OCI-LY3 (cell line): ENCODE measurements around the gene FAM131A.

Experiments used
- H2AFZ ChIP-seq: fragments of 200-600, 300-600 bp; shearing (Covaris generic); 2 replicates; pipeline ENCODE4 v1.6.0; 2014; ENCODE audit warnings: antibody characterized with exemption, low read depth, low read length
- H3K27ac ChIP-seq: fragments of 200-600, 300-600 bp; sonication (generic); 2 replicates; pipeline ENCODE4 v1.5.1; 2014; ENCODE audit warnings: mild to moderate bottlenecking, low read length, moderate library complexity, mixed read lengths
- H3K27me3 ChIP-seq: fragments of 200-600, 300-600 bp; sonication (generic); 2 replicates; pipeline ENCODE4 v1.6.1; 2014; ENCODE audit warnings: low read depth, low read length, mixed read lengths
- H3K36me3 ChIP-seq: fragments of 200-600, 300-600 bp; sonication (generic); replicated peaks from 2 replicates; pipeline ENCODE3; 2014; ENCODE audit warnings: low read depth, low read length, mixed read lengths
- H3K4me1 ChIP-seq: fragments of 300-600, 200-600 bp; sonication (generic); 2 replicates; pipeline ENCODE4 v1.6.1; 2014; ENCODE audit warnings: low read length, mixed read lengths
- H3K4me2 ChIP-seq: fragments of 200-600, 300-600 bp; sonication (generic); 2 replicates; pipeline ENCODE4 v1.6.1; 2014; ENCODE audit warnings: low read length, mixed read lengths
- H3K4me3 ChIP-seq: fragments of 300-600, 200-600 bp; sonication (generic); 2 replicates; pipeline ENCODE4 v1.5.1; 2014; ENCODE audit warnings: antibody characterized with exemption, mild to moderate bottlenecking, low read length, moderate library complexity
- H3K79me2 ChIP-seq: fragments of 300-600, 200-600 bp; shearing (Covaris generic); 2 replicates; pipeline ENCODE4 v1.6.1; 2014; ENCODE audit warnings: mild to moderate bottlenecking, low read length, mixed read lengths
- H3K9ac ChIP-seq: fragments of 300-600, 200-600 bp; shearing (Covaris generic); 2 replicates; pipeline ENCODE4 v1.6.0; 2014; ENCODE audit warnings: mild to moderate bottlenecking, low read length, moderate library complexity
- H3K9me3 ChIP-seq: fragments of 200-600, 300-600 bp; shearing (Covaris generic); 2 replicates; pipeline ENCODE4 v1.6.1; 2014; ENCODE audit warnings: low read length, mixed read lengths; ENCODE audit not compliant: insufficient read depth
- H4K20me1 ChIP-seq: fragments of 200-600, 300-600 bp; sonication (generic); 2 replicates; pipeline ENCODE4 v1.6.1; 2016; ENCODE audit warnings: low read length, mixed read lengths; ENCODE audit not compliant: insufficient read depth
- CTCF ChIP-seq: fragments of 200-600, 300-600 bp; sonication (generic); IDR thresholded peaks from 2 replicates; pipeline ENCODE4 v1.5.1; 2014; ENCODE audit warnings: antibody characterized with exemption, low read length, low read depth
- EZH2phosphoT487 ChIP-seq: fragments of 200-600 bp; shearing (Covaris generic); IDR thresholded peaks from 2 replicates; pipeline ENCODE4 v1.6.1; 2018; ENCODE audit warnings: antibody characterized with exemption, mixed run types, low read depth

Gene FAM131A

GRCh38 chr3:184359610-184360009 lies 22.2 kb downstream of the FAM131A start:
- H3K27ac ChIP-seq = no peak overlapping the region

GRCh38 chr3:184360070-184360928 lies 22.9 kb downstream of the FAM131A start:
- Histone ChIP-seq H3K4me2 (peak overlapping the region; percentile 94), H3K27me3 (no peaks in the 10 kb centered on the region), H3K9ac (peak overlapping the region; percentile 89), H3K79me2 (peaks cover 45% of the 10 kb centered on the region), H3K27ac (no peak overlapping the region), H3K4me3 (peak overlapping the region; percentile 86), H3K9me3 (no peaks in the 10 kb centered on the region), H2AFZ (no peak overlapping the region), H4K20me1 (0 out of 2 replicates have a peak, but pooled peaks cover 4% of the 10 kb centered on the region), H3K36me3 (peaks cover 10% of the 10 kb centered on the region), H3K4me1 (peaks cover 16% of the 10 kb centered on the region)
- TF ChIP-seq EZH2phosphoT487 (no peak), CTCF (no peak)

More at GRCh38 chr3:184359610-184360009, 22.2 kb downstream of the FAM131A start:
- H3K79me2 ChIP-seq = peaks cover 38% of the 10 kb centered on the region
- H3K9me3 ChIP-seq = no peaks in the 10 kb centered on the region
- TF ChIP-seq CTCF = no peak
- no peak for TF ChIP-seq EZH2phosphoT487
- no peaks in the 10 kb centered on the region for H3K27me3 ChIP-seq
- no peak overlapping the region for H2AFZ ChIP-seq
- no peak overlapping the region for H3K4me3 ChIP-seq
- H3K4me2 ChIP-seq = no peak overlapping the region
- peaks cover 15% of the 10 kb centered on the region for H3K4me1 ChIP-seq
- H3K36me3 ChIP-seq = peaks cover 3% of the 10 kb centered on the region
- 0 out of 2 replicates have a peak, but pooled peaks cover 2% of the 10 kb centered on the region for H4K20me1 ChIP-seq
- no peak overlapping the region for H3K9ac ChIP-seq

GRCh38 chr3:184360929-184361531 lies 23.6 kb downstream of the FAM131A start:
- H3K36me3 ChIP-seq = peaks cover 13% of the 10 kb centered on the region
- no peaks in the 10 kb centered on the region for H3K9me3 ChIP-seq
- peak overlapping the region; percentile 66 for H2AFZ ChIP-seq
- no peak overlapping the region for H3K27ac ChIP-seq
- TF ChIP-seq EZH2phosphoT487 (no peak), CTCF (no peak)
- peaks cover 46% of the 10 kb centered on the region for H3K79me2 ChIP-seq
- H3K9ac ChIP-seq = peak overlapping the region; percentile 89
- H3K27me3 ChIP-seq = no peaks in the 10 kb centered on the region
- H3K4me2 ChIP-seq = peak overlapping the region; percentile 94
- peak overlapping the region; percentile 86 for H3K4me3 ChIP-seq
- H3K4me1 ChIP-seq = peaks cover 16% of the 10 kb centered on the region
- 0 out of 2 replicates have a peak, but pooled peaks cover 4% of the 10 kb centered on the region for H4K20me1 ChIP-seq

- TF ChIP-seq CTCF = no peak
- TF ChIP-seq EZH2phosphoT487 = no peak
- Histone ChIP-seq H3K79me2 (peaks cover 46% of the 10 kb centered on the region), H3K27ac (peak within 1 kb of the TSS; percentile 89), H3K27me3 (no peaks in the 10 kb centered on the region), H3K4me1 (peaks cover 16% of the 10 kb centered on the region), H3K4me3 (peak within 1 kb of the TSS; percentile 86), H3K36me3 (peaks cover 14% of the 10 kb centered on the region), H3K9ac (peak within 1 kb of the TSS; percentile 89), H2AFZ (peak within 1 kb of the TSS; percentile 66), H3K9me3 (no peaks in the 10 kb centered on the region), H4K20me1 (0 out of 2 replicates have a peak, but pooled peaks cover 4% of the 10 kb centered on the region), H3K4me2 (peak within 1 kb of the TSS; percentile 94)
Measured at GRCh38 chr3:184361532-184361931, 24.1 kb downstream of the FAM131A start, which contains the start of the genes CLCN2 and POLR2H. TSS of gene CLCN2 (minus strand) at chr3:184361605. CDS start at chr3:184361479, 126 bp downstream. TSS of gene POLR2H (plus strand) at chr3:184361710. CDS start at chr3:184363493, 1,783 bp downstream.
